ENCODE data around the gene NEK6.
A peak's percentile ranks its signal among the peaks of the same experiment; 100 is the strongest.

The NEK6 gene

DNA sequence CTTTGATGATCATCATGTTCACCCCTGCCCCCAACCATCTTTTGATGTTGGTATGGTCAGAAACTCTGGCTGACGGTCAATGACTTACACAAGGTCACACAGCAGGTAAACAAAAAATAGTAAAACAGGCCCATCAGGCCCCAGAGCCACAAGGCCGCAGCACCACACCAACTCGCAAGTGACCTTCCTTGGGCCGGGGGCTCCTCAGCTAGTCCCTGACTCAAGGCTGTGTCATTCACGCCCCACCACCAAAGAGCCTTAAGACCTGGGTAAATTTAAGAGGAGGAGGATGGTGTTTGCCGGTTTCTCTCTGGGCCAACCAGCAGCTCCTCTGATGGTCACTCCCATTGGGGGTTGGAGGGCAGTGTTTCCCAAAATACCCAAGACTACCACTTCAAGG lies 101.7 kb downstream of the NEK6 start:
- DNase-seq, result no peak

DNA sequence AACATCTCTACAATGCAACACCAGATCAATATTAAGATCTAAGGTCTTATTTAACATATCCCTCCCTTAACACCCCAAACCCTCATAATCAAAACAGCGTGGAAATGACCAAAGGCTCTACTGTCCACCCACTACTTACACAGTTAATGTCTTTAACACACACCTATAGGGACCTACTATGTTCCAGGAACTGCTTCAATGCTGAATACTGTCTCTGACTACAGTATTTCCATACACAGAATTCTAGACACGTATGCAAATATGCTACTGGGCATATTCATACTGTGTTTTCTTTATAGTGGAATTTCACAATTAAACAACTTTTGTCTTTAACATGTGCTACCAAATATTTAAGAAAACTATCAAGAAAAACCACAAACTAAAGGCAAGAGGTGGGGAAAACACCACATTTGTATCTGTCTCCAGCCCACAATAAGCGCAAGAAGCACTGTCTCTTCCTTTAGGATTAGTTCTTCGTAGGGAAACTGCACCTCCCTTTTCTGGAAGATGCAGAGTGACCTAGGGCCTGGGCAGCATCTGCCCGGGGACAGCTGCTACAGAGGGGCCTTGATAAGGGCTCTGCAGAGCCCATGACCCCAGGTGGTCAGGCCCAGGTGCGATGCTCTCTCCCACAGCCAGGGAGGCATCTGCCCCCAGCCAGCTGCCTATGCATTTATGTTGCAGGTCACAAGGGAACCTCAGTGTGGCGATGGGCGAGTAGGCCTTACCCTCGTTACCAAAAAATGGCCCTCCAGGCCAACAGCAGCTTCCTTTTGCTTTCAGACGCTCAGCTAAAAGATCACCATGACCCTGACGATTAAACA lies 102.3 kb downstream of the NEK6 start:
- DNase-seq, result no peak

DNA sequence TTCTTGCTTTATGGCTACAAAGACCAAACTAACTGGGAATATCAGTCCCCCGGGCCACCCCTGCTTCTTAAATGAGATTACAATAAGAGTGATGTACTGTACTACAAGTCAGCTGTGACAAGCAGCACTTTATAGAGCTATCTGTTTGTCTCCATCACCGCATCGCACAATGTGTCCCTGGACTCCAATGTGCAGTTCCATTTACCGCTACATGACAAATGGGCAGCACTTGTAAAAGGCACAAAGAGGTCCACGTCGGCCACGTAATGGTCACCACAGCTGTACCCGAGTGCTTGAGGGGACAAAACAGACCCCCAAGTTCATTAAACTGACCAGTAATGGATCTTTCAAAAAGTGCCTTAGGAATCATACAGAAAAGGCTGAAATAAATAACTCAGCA lies 103.4 kb downstream of the NEK6 start:
- DNase-seq, result no peak

DNA sequence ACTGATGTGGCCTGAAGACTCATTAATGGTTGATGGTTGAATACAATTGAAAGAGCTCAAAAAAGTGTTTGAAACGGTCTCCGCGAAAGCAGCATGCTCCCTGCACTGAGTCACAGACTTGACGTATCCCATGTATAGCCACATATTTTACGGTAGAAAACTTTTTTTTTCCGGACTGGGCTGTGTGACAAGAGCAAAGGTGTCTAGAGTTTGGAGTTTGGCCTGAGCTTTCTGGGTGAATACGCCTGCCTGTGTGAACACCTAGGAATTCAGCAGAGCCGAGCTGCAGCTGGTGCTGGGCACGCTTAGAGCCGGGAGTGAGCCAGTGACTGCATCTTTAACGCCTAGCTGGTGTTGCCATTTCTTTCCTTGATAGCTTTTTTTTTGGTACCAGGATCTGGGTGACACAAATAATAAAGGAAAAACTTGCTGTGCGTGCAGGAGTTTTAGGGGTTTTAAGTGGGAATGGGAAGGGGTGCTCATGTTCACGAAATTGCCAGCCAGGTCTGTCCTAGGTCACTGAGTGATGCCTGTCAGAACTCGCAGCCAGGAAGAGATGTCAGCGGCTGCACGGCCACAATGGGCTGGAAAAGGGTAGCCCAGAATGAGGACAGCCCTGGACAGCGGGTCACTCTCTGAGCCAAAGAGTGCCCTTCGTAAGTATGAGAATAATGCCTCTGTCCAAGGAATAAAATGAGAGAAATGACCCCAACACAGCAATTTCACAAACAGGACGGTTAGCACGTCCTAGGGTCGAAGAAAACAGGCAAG lies 105.8 kb downstream of the NEK6 start:
- DNase-seq, result no peak

DNA sequence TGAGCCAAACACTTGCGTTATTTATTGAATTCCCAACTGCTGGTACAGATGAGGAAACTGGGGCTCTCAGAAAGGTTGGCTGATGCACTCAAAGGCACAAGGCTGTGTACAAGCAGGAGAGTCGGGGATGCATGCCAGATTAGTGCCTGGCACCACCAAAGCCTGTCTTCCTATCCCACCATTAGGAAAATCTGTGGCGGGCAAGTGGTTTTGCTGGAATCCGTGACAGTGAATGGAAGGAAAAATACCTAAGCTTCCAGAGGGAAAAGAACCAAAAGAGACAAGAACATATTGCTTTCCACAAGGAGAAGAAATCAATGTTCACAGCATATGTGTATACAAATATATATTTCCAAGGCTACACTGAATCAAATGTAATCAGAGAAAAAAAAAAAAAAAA lies 106.4 kb downstream of the NEK6 start:
- DNase-seq, result no peak

DNA sequence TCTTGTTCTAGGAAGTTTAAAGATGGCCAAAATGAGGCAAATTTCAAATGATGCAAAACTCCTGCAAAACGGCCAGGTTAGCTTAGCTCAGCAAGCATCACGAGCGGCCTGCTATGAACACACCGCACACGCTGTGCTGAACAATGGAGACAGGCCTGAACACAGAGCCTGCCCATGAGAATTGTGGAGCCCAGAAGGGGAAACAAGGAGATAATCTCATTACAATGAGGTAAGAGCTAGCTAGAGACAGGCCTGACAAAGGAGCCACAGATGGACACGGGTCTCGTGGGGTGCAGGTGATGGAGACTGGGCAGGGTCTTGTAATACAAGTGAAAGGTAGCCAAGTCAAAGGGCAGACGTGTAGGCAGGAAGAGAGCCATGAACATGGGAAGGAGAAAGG lies 107.3 kb downstream of the NEK6 start:
- DNase-seq, result no peak

DNA sequence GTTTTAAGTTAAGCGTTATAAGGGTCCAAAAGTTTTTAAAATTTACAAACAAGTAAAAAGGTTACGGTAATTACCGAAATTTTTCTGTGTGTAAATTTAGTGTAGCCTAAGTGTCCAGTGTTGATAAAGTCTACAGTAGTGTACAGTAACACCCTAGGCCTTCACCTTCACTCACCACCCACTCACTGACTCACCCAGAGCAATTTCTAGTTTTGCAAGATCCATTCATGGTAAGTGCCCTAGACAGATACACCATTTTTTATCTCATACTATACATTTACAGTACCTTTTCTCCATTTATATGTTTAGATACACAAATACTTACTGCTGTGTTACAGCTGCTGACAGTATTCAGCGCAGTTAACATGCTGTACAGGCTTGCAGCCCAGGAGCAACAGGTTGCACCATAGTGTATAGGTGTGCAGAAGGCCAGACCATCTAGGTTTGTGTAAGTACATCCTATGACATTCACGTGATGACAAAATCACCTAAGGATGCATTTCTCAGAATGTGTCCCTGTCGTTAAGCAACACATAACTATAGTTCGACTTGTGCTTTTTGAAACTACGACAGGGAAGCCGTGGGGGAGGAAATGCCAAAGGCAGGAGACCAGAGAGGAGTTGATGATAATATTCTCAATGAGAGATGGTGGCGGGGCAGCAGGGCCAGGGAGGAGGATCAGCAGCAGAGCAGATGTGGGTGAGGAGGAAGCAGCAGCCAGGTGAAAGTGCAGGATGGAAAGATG lies 108.9 kb downstream of the NEK6 start:
- DNase-seq, result no peak

DNA sequence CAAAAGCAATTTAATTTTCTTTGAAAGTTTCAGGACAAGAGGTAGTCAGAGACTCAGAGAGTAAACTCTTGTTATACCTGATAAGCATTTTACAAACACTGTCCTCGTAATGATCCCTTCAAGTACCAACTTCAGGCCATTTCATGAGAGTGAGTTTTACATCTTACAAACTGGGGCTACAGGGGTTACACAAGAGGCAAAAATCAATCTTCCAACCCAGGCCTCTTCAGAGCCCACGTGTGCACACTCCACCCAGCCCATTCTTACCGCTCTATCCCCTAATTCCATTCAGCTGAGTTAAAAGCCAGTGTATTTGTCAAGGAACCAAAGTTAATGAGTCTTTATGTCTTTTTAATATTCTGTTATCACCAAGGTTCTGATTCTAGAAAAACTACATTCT lies 110.9 kb downstream of the NEK6 start:
- DNase-seq, result no peak

DNA sequence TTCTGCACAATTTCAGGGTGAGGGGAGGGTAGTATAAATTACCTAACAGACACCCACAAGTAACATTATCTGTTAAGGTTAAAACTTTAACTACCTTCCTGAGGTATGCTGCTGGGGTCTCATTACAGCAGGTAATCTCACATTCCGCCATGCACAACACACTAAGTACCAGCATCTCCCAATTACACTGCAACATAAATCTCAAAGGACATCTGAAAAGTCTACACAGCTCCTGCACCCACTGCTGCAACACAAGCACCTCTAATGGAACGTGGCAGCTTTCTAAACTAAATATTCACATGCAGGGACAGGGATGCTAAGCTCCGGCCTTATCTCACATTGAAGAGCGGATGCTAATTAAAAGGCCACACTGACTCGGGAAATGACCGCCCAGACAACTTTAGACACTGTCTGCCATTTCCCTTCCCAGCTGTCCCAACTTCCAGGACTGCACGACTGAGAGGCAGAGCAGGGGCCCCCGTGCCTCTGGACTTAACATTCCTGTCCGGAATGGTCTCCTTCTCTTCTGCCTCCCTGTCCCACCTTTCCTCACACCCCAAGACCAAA lies 111.6 kb downstream of the NEK6 start:
- no peak for DNase-seq

DNA sequence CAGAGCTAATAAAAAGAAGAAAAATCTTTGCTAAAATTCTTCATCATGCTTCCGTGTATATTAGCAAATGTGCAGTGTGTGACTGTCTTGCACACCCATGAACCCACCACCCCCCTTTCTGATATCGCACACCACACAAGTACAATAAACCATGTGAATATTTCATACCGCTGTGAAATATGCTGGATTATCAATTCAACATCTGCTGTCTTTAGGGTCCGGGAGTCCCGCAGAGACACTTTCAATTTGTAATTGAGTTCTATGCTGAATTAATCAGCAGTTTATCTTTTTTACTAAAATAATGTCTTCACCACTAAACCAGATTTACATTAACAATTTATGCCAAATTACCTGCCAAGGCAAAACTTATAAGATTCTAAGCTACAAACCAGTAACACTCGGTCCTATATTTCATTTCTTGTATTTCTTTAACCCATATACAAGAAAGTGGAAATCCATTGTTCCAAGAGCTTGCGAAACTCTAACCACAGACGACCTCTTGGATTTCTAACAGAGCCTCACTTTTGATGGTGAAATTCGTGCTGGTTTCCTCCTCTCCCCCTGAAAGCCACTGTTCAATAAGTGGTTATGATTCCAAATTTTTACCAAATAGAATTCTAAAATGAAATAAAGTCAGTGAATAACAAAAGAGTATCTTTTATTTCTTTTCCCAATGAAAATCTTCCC lies 113.3 kb downstream of the NEK6 start:
- no peak for DNase-seq

DNA sequence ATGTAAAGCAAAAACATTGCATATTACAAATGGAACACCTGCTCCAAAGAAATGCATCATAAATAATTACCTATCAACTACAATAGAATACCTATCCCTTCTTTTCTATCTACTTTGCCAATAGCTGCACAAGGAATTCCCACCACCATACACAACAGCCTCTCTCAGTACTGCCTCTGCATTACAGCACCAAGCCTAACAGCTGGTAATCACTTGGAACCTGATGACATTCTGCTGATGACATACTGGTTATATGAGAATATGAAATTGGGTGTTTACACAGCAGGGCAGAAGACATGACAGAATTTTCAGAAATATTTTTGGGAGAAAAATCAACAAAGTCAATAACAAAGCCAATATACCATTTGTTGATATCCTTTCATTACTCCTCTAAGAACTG lies 114.3 kb downstream of the NEK6 start:
- no peak for DNase-seq

DNA sequence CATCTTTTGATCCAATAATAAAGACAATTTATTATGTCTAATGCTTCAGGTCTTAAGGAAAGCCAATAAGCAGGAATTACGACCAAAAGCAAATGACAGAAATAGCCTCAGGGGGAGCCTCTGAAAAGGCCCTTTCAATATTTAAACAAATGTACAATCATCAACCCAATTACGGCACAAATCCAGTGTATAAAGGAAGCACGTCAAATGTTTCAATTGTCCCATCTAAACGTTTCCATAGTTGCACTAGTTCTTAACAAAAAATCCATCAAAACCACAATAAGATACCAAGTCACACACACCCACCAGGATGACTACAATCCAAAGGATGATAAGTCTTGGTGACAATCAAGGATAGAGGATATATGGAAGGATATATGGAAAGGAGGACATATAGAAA lies 115.6 kb downstream of the NEK6 start:
- DNase-seq, result no peak

DNA sequence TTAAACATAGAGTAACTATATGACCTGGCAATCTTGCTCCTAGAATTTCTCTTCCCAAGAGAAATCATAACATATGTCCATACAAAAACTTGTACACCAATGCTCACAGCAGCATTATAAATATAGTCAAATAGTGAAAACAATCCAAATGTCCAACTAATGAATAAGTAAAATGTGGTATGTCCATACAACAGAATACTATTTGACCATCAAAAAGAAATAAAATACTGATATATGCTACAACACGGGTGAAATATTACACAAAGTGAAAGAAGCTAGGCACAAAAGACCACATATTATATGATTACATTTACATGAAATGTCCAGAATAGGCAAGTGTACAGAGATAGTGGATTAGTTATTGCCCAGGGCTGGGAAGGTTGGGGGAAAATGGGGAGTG lies 116.1 kb downstream of the NEK6 start:
- DNase-seq, result no peak

DNA sequence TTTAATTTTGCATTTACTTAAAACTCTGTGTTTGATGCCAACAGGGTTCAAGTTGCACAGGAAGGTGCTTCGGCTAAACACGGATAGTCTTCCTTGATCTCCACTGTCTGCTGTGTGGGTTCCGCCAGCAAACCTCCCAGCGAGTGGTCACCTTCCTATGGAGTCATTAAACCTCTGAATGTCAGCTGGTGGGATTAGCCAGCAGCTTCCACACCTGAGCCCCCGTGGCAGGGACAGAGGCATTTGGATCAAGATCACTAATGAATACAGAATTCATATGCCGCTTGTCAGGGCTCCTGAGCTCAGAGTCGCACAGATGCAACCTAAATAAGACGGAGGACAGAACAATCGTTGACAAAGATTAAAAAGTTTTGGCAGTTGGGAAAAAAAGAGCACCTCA lies 118.0 kb downstream of the NEK6 start:
- DNase-seq, result no peak

DNA sequence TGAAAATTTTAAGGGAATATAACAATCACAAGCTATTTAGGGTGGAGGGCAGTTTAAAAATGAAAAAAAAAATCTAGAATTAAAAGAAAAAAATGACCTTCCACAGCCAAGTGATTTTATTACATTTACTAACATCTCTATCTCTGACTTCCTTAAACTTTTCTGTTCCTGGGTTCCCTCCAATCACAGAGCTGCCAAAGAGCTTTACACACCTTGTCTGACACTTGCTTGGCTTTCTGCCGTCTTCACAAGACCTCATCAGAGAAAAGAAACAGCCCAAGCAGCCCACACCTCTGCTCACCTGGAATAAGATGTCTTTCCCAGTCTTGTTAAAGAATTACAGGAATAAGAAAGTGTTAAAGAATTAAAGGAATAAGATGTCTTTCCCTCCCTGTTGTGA lies 118.6 kb downstream of the NEK6 start:
- DNase-seq, result no peak

DNA sequence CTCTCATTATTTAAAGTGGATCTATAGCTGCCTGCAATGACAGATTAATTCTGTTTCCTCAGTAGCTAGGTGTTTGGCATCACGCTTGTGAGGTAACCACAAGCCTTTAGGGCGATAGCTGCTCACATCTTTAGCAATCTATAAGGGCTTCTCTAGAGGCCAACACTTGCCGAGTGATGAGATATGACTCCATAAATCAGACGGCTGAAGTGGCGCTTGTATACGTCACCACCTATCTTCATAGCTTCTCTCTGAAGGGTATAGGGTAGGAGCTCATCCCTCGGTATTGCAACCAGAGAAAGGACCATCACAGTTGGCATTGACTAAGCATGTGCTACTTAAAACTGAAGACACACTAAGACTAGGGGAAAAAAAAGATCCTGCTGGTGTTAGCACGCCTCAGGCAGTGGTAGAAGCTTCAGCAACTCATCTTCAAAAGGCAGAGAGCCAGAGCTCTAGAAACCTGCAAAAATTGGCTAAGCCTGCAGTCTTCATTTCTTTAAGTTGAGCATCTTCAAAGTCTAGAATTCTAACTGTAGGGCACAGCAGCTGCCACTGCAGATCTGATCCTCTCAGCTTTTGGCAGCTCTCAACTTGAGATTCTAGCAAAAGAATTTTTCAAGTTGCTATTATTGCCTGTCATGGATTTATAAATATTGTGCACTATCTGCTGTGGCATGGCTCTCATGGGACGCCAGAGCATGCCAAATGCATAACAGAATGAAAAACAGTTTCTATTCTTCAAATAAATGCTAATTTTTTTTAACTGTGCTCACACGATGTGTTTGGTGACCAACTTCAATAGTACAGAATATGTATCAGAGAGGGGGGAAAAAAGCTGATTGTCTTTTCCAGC lies 120.0 kb downstream of the NEK6 start:
- no peak for DNase-seq

DNA sequence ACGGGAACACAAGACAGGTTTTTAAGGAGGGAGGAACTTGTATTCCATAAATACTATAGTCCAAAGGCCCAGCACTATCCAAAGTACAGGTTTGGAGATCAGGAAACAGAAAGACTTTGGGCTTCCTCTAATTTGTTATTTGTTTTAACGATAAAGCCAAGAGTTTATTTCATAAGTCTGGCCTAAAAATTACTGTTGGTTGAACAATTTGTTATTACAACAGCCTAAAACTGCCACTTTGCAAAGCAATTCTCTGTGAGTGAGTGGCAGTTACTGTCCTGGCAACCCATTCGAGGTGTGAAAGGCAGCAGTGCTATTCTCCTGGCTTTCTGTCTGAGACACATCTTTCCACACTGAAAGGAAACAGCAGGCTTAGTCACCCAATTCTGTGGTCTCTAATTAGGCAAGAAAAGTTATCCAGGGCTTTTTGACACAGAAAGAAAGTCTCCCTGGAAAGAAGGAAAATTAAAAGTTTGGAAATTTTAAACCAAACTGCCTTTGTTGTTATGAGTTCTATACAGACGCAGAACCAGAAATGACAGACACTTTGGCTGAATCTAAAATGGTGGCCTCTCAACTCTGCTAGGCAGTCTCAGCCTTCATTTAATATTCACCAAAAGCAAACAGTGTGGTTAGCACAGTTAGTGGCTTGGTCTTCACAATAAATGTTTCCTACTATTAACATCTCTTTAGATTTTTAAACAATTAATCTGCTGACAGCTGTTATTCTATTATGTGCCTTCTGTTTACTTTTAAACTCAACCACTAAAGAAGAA lies 123.6 kb downstream of the NEK6 start:
- DNase-seq, result peak; percentile 45

DNA sequence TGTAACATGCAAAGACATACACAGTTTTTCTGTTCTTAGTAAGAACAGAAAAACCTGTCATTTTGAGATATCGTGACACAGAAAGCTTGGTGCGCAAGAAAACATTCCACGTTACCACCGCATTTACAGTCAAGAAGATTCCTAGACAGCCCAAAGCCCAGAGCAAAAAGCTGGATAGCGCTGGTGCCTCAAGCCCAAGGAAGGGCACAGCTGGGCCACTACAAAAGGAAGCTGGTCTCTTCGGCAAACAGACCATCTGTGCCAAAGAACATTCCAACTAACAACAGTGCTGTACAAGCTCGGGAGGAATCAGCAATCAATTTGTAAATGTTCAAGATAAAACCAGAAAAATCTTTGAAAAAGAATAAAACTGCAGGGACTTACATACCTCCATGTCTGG lies 126.5 kb downstream of the NEK6 start:
- DNase-seq, result no peak

DNA sequence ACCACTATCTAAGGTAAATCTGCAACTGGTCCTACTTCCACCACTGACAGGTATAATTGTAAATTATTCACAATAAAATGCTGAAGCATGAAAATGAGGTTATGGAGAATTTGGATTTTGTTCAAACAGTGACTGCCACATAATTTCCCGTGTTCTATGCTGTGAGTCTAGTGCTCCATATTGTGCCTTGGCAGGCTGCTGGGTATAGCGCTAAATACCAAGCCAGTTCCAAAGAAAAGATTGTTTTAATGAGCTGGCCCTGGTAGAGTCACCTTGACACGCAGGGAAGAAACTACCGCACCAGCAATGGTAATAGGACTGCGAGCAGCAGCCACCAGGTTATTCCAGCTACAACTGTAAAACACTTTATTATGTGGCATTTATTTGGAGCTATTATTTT lies 127.1 kb downstream of the NEK6 start:
- no peak for DNase-seq

DNA sequence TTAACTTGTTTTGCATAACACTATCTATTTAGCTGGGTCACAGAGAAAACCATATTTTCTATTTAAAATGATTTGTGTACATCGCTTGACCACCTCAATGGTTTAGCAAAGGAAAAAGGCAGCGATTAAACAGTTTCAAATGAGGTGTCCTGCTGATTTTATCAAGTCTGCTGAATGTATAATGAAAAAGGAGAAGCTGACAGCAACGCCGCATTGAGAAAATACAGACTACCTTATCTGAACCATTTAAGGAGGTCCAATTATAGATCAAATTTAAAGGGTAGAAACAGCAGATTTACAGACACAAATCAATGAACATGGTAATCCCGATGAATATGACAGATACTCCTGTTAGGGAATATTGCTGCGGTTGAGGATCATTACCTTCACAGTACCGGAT lies 127.9 kb downstream of the NEK6 start:
- DNase-seq, result no peak

DNA sequence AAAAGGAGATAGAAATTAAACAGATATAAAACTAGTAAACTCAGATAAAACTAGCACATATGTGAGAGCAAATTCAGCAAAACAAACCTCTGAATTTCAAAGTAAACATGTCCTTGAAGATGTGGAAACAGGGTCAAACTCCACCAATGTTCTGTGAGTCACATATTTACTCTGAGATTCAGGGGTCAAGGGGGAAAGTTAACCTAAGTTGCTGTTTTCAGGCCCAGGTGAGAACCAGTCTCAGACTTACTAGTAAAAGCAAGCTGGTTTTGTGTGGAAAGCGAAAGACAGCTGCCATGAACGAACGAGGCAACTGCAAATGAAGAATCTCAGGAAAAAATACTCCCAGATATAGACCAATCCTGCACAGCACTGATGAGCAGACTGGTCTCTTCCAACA lies 128.5 kb downstream of the NEK6 start:
- no peak for DNase-seq
